Measurements from ENCODE around the gene PTRH1. TPM values are rescaled to one million over a fixed set of nuclear protein-coding genes. Genes with fewer than 3 reads are reported as not detected.
A peak's percentile ranks its signal among the peaks of the same experiment; 100 is the strongest.

The PTRH1 gene
- total and polyA plus RNA-seq, 2 of the 13 experiments (the other 11 are each of a cell fraction or from before 2014, with no cell fraction given): 4.0 to 10.4 TPM

- TF ChIP-seq ARID4A (CRISPR knock-in tag; IDR thresholded peaks at IDR 0.05; ENCODE audit: borderline replicate concordance) (peak; percentile 81), ZNF800 (CRISPR knock-in tag; IDR thresholded peaks at IDR 0.05) (no peak), SMYD3 (CRISPR knock-in tag; IDR thresholded peaks at IDR 0.05) (no peak), ZNF333 (CRISPR knock-in tag; IDR thresholded peaks at IDR 0.05; ENCODE audit: borderline replicate concordance) (no peak), MEIS2 (CRISPR knock-in tag; IDR thresholded peaks at IDR 0.05) (peak; percentile 70), ZNF770 (CRISPR knock-in tag; IDR thresholded peaks at IDR 0.05) (no peak), CHD2 (IDR thresholded peaks at IDR 0.05; ENCODE audit: low read depth, low read length) (no peak), IKZF4 (CRISPR knock-in tag; IDR thresholded peaks at IDR 0.05; ENCODE audit: borderline replicate concordance, low read depth, not compliant biosample characterization) (no peak), ZNF335 (CRISPR knock-in tag; IDR thresholded peaks at IDR 0.05) (no peak), NCOR1 (IDR thresholded peaks at IDR 0.05; ENCODE audit: borderline replicate concordance, low read length) (no peak), ZNF264 (CRISPR knock-in tag; IDR thresholded peaks at IDR 0.05) (no peak), THAP7 (CRISPR knock-in tag; IDR thresholded peaks at IDR 0.05) (no peak), NBN (conservative IDR thresholded peaks at IDR 0.05) (no peak), POGK (CRISPR knock-in tag; conservative IDR thresholded peaks at IDR 0.05) (no peak), ETV5 (CRISPR knock-in tag; IDR thresholded peaks at IDR 0.05; ENCODE audit: borderline replicate concordance) (no peak; the same call in 1 of the 2 replicates), PAF1 (CRISPR knock-in tag; IDR thresholded peaks at IDR 0.05) (no peak)
Measured at GRCh38 chr9:127664678-127665507, 50.6 kb downstream of the PTRH1 start (continued).
